ENCODE data around the gene ID2. TPM values are rescaled to one million over a fixed set of nuclear protein-coding genes. Genes with fewer than 3 reads are reported as not detected.
A peak's percentile ranks its signal among the peaks of the same experiment; 100 is the strongest.

The ID2 gene
- total RNA-seq, 4 donors from 2014 or later, result 143 to 391 (median 188) TPM

- H3K27ac ChIP-seq, result peak overlapping the region in 1 of 4 donors; percentile 5
Observed at GRCh38 chr2:8661235-8661634, 20.6 kb upstream of the ID2 start.

DNA sequence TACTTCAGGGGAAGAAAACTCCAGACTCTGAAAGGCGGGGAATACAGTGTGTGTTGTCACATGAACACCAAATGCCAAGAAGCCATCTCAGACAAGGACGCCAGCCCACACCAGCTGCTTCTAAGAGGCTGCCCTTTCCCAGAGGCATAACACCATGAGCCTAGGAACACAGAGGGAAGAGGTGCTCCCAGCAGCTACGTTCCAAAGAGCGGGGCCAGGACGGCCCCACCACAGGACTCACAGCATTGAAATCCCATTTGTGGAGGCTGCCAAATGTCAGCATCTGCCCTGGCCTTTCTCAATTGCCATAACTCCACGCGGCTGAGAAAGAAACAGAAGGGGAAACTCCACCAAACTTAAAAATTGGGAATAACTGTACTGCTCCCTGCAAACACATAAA lies 20.1 kb upstream of the ID2 start:
- Histone ChIP-seq H3K4me1 (no peaks in the 10 kb centered on the region), H3K4me3 (no peak overlapping the region), H3K36me3 (no peaks in the 10 kb centered on the region), H3K27me3 (no peaks in the 10 kb centered on the region), H3K9me3 (no peaks in the 10 kb centered on the region), H3K27ac (peak overlapping the region in 2 of 4 donors; percentile 5 to 7)
- TF ChIP-seq, protein P1, sequence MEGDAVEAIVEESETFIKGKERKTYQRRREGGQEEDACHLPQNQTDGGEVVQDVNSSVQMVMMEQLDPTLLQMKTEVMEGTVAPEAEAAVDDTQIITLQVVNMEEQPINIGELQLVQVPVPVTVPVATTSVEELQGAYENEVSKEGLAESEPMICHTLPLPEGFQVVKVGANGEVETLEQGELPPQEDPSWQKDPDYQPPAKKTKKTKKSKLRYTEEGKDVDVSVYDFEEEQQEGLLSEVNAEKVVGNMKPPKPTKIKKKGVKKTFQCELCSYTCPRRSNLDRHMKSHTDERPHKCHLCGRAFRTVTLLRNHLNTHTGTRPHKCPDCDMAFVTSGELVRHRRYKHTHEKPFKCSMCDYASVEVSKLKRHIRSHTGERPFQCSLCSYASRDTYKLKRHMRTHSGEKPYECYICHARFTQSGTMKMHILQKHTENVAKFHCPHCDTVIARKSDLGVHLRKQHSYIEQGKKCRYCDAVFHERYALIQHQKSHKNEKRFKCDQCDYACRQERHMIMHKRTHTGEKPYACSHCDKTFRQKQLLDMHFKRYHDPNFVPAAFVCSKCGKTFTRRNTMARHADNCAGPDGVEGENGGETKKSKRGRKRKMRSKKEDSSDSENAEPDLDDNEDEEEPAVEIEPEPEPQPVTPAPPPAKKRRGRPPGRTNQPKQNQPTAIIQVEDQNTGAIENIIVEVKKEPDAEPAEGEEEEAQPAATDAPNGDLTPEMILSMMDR (IDR thresholded peaks at IDR 0.05), result no peak
- TF ChIP-seq POLR2A (IDR thresholded peaks at IDR 0.05), result no peak
- no peak for DNase-seq

More at GRCh38 chr2:8661235-8661634, 20.6 kb upstream of the ID2 start:
- Histone ChIP-seq H3K4me1 (no peaks in the 10 kb centered on the region), H3K9me3 (no peaks in the 10 kb centered on the region), H3K36me3 (no peaks in the 10 kb centered on the region), H3K4me3 (no peak overlapping the region), H3K27me3 (no peaks in the 10 kb centered on the region)
- TF ChIP-seq, protein P1 (IDR thresholded peaks at IDR 0.05), result no peak
- no peak for TF ChIP-seq POLR2A (IDR thresholded peaks at IDR 0.05)
- no peak for DNase-seq

- DNase-seq, result no peak
- TF ChIP-seq, protein P1 (IDR thresholded peaks at IDR 0.05), result no peak
- no peak for TF ChIP-seq POLR2A (IDR thresholded peaks at IDR 0.05)
- Histone ChIP-seq H3K27ac (peak overlapping the region in 1 of 4 donors; percentile 7), H3K4me3 (no peak overlapping the region), H3K27me3 (no peaks in the 10 kb centered on the region), H3K9me3 (no peaks in the 10 kb centered on the region), H3K36me3 (no peaks in the 10 kb centered on the region), H3K4me1 (no peaks in the 10 kb centered on the region)
Observed at GRCh38 chr2:8662239-8662879, 19.5 kb upstream of the ID2 start.

- H3K27me3 ChIP-seq, result no peaks in the 10 kb centered on the region
- no peak for TF ChIP-seq POLR2A (IDR thresholded peaks at IDR 0.05)
- TF ChIP-seq, protein P1 (IDR thresholded peaks at IDR 0.05), result no peak
- no peak for DNase-seq
- no peaks in the 10 kb centered on the region for H3K36me3 ChIP-seq
- no peak overlapping the region for H3K27ac ChIP-seq
- no peak overlapping the region for H3K4me3 ChIP-seq
- no peaks in the 10 kb centered on the region for H3K9me3 ChIP-seq
- H3K4me1 ChIP-seq, result no peaks in the 10 kb centered on the region
Observed at GRCh38 chr2:8663997-8664396, 17.9 kb upstream of the ID2 start.

GRCh38 chr2:8666581-8666980 lies 15.3 kb upstream of the ID2 start:
- no peak for TF ChIP-seq POLR2A (IDR thresholded peaks at IDR 0.05)
- TF ChIP-seq, protein P1 (IDR thresholded peaks at IDR 0.05), result no peak
- H3K4me3 ChIP-seq, result no peak overlapping the region

More at GRCh38 chr2:8666581-8666980, 15.3 kb upstream of the ID2 start:
- no peak for DNase-seq
- Histone ChIP-seq H3K27ac (no peak overlapping the region), H3K9me3 (no peaks in the 10 kb centered on the region), H3K27me3 (no peaks in the 10 kb centered on the region), H3K36me3 (no peaks in the 10 kb centered on the region), H3K4me1 (no peaks in the 10 kb centered on the region)
